Right lobe of liver (tissue), 4 donors: ENCODE measurements around the gene OXCT1.

Source experiments
- CTCF ChIP-seq, 4 donors: fragments of 200-600 bp in 3 of 4; fragments of 450-650 bp in 1 of 4; IDR thresholded peaks; one replicate each; pipeline versions ENCODE4 v1.5.1 to v1.8.0; 2016 to 2022; ENCODE audit warnings: antibody characterized with exemption in 4 of 4, mild to moderate bottlenecking in 2 of 4
- POLR2A ChIP-seq: fragments of 450-650 bp; IDR thresholded peaks from one replicate; pipeline ENCODE4 v1.6.1; 2017; ENCODE audit warnings: antibody characterized with exemption, mild to moderate bottlenecking
- donor health status: DM: no; HTN: no; CAD: no.
- donor health status: DM: no; HTN: no; CAD: no.
- donor health status: DM: no; HTN: yes; CAD: no.

- no peak for TF ChIP-seq CTCF (IDR thresholded peaks at IDR 0.05)
- no peak for TF ChIP-seq POLR2A
Observed at GRCh38 chr5:41822036-41822435, 48.2 kb downstream of the OXCT1 start.
